ENCODE results near the gene TMEM26.

- TF ChIP-seq CTCF (conservative IDR thresholded peaks at IDR 0.05) (no peak), ZFX (IDR thresholded peaks at IDR 0.05) (no peak)
Observed at GRCh38 chr10:61448841-61449600, 4.2 kb downstream of the TMEM26 start.
